Memory B cell (primary cell): ENCODE measurements around the gene TMSB10.
"Not testable (repeated sequence)": the region's sequence is repeated elsewhere in the genome, so short reads cannot be mapped to it uniquely, and the experiment has no call there.

Experiments
- ATAC-seq: fragments of 150-1000 bp; cut with Tn5 transposase; 2 replicates; pipeline ENCODE4 v1.10.0; 2021; ENCODE audit warnings: low read depth, mild to moderate bottlenecking, moderate library complexity
- DNase-seq, 2 donors: peaks; one replicate each; pipeline ENCODE4 v3.0.0; 2022; ENCODE audit warnings: low spot score in 2 of 2
- H3K27ac Mint-ChIP-seq: one replicate; pipeline ENCODE4 v1.8.0; 2022; ENCODE audit warnings: mild to moderate bottlenecking, moderate library complexity, mixed read lengths
- H3K27me3 Mint-ChIP-seq: one replicate; pipeline ENCODE4 v1.8.0; 2022; ENCODE audit warnings: mixed read lengths
- H3K36me3 Mint-ChIP-seq: one replicate; pipeline ENCODE4 v1.8.0; 2022; ENCODE audit warnings: mild to moderate bottlenecking, mixed read lengths
- H3K4me1 Mint-ChIP-seq: one replicate; pipeline ENCODE4 v1.8.0; 2022; ENCODE audit warnings: mixed read lengths
- H3K4me3 Mint-ChIP-seq: one replicate; pipeline ENCODE4 v1.8.0; 2022; ENCODE audit warnings: mild to moderate bottlenecking, moderate library complexity, mixed read lengths
- H3K9me3 Mint-ChIP-seq: one replicate; pipeline ENCODE4 v1.8.0; 2022; ENCODE audit warnings: mixed read lengths

TMSB10 gene

DNA sequence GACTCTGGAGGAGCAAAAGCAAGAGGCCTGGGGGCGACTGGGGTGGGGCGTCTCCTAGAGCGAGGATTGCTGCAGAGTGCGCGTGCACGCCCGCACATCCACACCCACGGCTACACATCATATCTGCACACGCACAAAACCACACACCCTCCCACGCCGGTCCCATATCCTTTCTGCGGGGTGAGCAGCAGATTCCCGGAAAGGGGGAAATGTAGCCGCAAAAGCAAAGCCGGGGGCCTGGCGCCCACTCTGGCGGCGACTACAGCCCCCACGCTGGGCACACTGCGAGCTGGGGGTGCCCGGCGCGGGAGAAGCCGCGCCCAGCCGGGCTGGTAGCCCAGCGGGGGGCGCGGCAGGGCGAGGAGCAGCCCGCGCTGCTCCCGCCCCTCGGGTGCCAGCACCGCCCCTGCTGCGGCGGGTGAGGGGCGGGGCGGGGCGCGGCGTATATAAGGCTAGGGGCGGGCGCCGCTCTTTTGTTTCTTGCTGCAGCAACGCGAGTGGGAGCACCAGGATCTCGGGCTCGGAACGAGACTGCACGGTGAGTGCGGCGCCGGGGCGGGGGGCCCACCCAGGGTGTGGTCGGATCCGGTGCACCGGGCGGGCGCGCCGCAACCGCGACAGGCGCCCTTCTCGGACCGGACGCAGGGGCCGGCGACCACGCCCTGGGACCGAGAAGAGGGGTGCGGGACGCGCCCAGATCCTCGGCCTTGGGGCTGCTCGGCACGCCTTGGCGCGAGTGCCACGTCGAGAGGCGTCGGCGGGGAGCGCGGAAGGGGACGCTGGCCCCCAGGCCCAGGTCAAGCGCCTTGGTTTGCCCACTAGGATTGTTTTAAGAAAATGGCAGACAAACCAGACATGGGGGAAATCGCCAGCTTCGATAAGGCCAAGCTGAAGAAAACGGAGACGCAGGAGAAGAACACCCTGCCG is at the start of gene TMSB10:
Gene TMSB10, plus strand, starts transcription at position 476 of the 927 bp plus-strand sequence.
- H3K36me3 Mint-ChIP-seq = peaks cover 25% of the 10 kb centered on the region
- no peaks in the 10 kb centered on the region for H3K27me3 Mint-ChIP-seq
- peak; percentile 80 for ATAC-seq
- peak; percentile 92 for DNase-seq
- peaks cover 11% of the 10 kb centered on the region for H3K9me3 Mint-ChIP-seq
- peak within 1 kb of the TSS; percentile 93 for H3K27ac Mint-ChIP-seq
- H3K4me3 Mint-ChIP-seq = peak within 1 kb of the TSS; percentile 90
- peaks cover 35% of the 10 kb centered on the region for H3K4me1 Mint-ChIP-seq

DNA sequence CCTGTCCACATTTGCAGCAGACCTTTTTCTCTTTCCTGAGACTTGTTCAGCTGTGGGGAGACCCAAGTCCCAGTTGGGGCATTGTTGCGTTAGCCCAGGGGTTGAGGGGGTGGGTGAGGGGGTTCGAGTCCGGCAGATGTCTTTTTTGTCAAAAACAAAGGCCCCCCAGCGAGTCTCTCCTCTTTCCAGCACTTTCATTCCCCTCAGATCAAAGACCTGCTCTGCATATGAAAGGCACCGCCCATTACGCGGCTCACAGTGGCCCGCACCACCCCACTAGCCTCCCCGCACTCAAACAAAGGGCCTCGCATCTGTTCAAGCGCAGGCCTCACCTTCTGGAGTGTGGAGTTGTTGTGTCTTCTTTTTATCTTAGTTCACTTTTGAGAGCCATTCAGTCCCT is 49.7 kb upstream of the TMSB10 start:
- Mint-ChIP-seq H3K27me3 (peaks cover 3% of the 10 kb centered on the region), H3K9me3 (peaks cover 5% of the 10 kb centered on the region), H3K4me3 (no peak overlapping the region), H3K36me3 (peaks cover 13% of the 10 kb centered on the region), H3K27ac (no peak overlapping the region), H3K4me1 (peaks cover 15% of the 10 kb centered on the region)
- DNase-seq = no peak
- no peak for ATAC-seq

DNA sequence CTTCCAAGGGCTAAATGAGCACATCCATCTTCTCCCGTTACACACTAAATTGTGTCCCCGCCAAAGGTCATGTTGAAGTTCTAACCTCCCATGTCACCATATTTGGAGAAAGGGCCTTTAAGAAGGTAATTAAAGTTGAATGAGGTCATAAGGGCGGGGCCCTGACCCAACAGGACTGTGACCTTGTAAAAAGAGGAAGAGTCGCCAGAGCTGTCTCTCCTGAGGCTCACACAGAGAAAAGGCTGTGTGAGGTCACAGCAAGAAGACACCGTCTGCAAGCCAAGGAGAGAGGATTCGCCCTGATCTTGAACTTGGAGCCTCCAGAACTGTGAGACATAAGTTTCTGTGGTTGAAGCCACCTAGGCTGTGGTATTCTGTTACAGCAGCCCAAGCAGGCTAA is 48.7 kb upstream of the TMSB10 start:
- peaks cover 5% of the 10 kb centered on the region for H3K9me3 Mint-ChIP-seq
- no peak overlapping the region for H3K4me3 Mint-ChIP-seq
- peaks cover 3% of the 10 kb centered on the region for H3K27me3 Mint-ChIP-seq
- peak; percentile 99 for ATAC-seq
- peaks cover 13% of the 10 kb centered on the region for H3K36me3 Mint-ChIP-seq
- H3K27ac Mint-ChIP-seq = peak overlapping the region; percentile 64
- DNase-seq = no peak
- H3K4me1 Mint-ChIP-seq = peaks cover 15% of the 10 kb centered on the region

DNA sequence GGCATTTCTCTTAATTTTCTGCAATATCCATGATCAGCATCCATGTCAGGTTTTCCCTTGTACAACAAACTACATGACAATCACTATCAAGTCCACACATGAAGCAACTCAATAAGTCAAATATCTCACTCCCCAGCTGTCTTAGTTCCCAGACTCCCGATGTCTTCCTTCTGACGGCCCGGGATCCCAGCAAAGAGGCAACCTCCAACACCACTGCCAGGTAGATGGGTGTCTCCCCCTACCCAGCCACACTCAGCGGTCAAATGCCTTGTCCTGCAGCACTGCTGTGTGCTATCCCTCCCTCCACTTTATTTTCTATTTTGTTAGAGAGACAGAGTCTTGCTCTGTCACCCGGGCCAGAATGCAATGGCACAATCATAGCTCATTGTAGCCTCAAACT is 47.9 kb upstream of the TMSB10 start:
- peaks cover 8% of the 10 kb centered on the region for H3K36me3 Mint-ChIP-seq
- no peak for DNase-seq
- peaks cover 15% of the 10 kb centered on the region for H3K4me1 Mint-ChIP-seq
- H3K27me3 Mint-ChIP-seq = peaks cover 1% of the 10 kb centered on the region
- H3K9me3 Mint-ChIP-seq = peaks cover 5% of the 10 kb centered on the region
- no peak for ATAC-seq
- no peak overlapping the region for H3K27ac Mint-ChIP-seq
- no peak overlapping the region for H3K4me3 Mint-ChIP-seq

DNA sequence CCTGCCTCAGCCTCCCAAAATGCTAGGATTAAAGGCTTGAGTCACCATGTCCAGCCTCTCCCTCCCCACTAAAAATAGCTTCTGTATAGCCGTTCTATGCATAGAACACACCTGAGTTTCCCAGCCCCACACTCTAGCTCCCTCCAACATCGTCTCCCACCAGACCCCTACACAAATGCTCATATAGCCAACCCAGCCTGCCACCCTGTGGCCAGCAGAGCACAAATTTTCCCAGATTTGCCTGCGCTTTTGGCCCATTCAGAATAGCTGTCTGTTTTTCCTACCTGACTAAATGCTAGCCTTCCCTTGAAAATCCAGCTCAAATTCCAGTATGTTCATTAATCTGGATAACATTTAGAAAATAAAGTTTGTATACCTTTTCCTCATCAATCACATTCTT is 47.3 kb upstream of the TMSB10 start:
- peaks cover 3% of the 10 kb centered on the region for H3K9me3 Mint-ChIP-seq
- DNase-seq (no peak), ATAC-seq (no peak)
- peaks cover 1% of the 10 kb centered on the region for H3K27me3 Mint-ChIP-seq
- H3K4me1 Mint-ChIP-seq = peaks cover 15% of the 10 kb centered on the region
- no peak overlapping the region for H3K27ac Mint-ChIP-seq
- no peak overlapping the region for H3K4me3 Mint-ChIP-seq
- H3K36me3 Mint-ChIP-seq = peaks cover 5% of the 10 kb centered on the region

DNA sequence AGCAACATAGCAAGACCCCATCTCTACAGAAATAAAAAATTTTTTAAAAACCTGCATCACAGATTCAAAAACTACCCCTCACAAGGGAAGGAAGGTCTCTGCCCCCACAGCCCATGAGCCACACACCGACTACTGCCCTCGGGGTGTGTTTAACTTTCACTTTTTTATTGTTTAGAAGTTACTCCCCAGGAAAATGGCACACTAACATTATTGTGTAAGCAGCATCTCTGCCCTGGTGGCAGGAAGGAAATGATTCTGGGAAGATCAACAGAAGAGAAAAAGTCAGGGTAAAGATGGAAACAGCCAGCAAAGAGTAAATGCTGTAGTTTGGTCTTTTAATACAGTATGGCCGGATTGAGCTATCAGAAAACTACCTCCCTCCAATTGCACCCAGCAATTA is 46.5 kb upstream of the TMSB10 start:
- ATAC-seq (no peak), DNase-seq (no peak)
- Mint-ChIP-seq H3K27ac (no peak overlapping the region), H3K36me3 (peaks cover 2% of the 10 kb centered on the region), H3K27me3 (peaks cover 1% of the 10 kb centered on the region), H3K4me3 (no peak overlapping the region), H3K9me3 (peaks cover 2% of the 10 kb centered on the region), H3K4me1 (peaks cover 12% of the 10 kb centered on the region)

DNA sequence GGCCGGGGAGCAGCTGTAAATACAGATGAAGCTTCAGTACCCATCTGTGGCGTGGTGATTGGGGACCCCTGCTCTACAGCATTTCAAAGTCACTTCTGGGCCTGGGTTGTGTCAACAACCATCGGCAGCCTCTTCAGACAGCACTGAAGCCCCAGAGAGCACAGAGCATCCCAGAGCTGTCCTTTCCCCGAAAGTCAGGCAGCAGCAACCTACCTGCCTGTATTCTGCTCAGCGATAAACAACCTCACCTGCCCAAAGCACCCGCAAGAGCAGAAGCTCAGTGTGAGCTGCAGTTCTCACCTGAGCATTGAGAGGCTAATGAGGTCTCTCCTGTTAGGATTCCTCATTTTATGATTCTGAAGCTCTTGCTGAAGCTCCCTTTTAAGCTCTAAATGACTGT is 43.9 kb upstream of the TMSB10 start:
- no peak overlapping the region for H3K27ac Mint-ChIP-seq
- ATAC-seq = no peak
- H3K36me3 Mint-ChIP-seq = peaks cover 2% of the 10 kb centered on the region
- H3K4me3 Mint-ChIP-seq = no peak overlapping the region
- H3K9me3 Mint-ChIP-seq = peaks cover 2% of the 10 kb centered on the region
- no peak for DNase-seq
- H3K4me1 Mint-ChIP-seq = peaks cover 12% of the 10 kb centered on the region
- peaks cover 1% of the 10 kb centered on the region for H3K27me3 Mint-ChIP-seq

DNA sequence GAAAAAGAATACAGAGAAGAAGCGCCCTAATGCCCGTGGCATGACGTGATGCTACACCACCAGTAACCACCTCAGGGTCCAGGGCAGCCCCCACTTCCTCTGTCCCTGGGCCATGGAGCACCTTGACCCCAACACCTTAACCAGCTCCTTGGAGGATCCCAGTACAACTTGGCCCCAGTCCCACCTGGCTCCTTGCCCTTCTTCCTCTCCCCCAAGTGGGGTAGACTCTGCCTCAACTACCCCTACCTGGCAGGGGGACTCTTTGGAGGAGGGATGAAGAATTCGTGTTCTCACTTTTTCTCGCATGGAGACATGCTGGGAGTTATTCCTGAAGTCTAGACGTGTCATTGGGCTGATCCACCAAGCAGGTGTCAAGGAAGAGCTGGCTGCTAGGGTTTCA is 43.5 kb upstream of the TMSB10 start:
- no peak overlapping the region for H3K4me3 Mint-ChIP-seq
- no peak for ATAC-seq
- peaks cover 7% of the 10 kb centered on the region for H3K4me1 Mint-ChIP-seq
- H3K36me3 Mint-ChIP-seq = no peaks in the 10 kb centered on the region
- no peak overlapping the region for H3K27ac Mint-ChIP-seq
- peaks cover 1% of the 10 kb centered on the region for H3K27me3 Mint-ChIP-seq
- H3K9me3 Mint-ChIP-seq = no peaks in the 10 kb centered on the region
- DNase-seq = no peak

DNA sequence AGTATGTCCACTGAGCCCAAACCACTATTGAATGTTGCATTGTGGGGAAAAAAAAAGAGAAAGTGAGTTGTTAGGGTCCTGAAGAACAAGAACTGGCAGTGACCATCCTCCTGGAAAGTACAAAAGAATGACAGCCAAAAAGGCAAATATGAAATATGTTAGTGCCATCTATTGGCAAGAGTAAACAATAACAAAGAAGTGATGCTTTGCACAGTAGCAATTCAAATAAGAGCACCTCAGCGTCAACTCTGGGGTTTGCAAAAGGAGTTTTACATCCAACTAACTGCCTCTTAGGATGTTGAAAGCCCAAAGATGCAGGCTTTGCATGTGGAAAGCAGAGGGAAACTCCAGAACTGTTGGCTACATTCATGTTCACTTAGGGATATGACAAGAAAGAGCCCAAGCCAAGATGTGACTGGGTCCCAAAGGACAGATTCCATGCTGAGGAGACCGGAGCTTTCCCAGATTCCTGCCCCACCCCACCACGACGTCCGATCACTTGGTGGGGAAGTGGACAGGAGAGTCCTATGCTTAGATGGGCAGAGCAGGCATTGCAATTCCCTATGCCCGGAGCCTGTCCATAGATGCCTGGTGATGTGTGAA is 40.2 kb upstream of the TMSB10 start:
- ATAC-seq (peak; percentile 34), DNase-seq (no peak)
- Mint-ChIP-seq H3K4me1 (peaks cover 3% of the 10 kb centered on the region), H3K9me3 (no peaks in the 10 kb centered on the region), H3K27ac (no peak overlapping the region), H3K36me3 (no peaks in the 10 kb centered on the region), H3K27me3 (peaks cover 1% of the 10 kb centered on the region), H3K4me3 (no peak overlapping the region)

DNA sequence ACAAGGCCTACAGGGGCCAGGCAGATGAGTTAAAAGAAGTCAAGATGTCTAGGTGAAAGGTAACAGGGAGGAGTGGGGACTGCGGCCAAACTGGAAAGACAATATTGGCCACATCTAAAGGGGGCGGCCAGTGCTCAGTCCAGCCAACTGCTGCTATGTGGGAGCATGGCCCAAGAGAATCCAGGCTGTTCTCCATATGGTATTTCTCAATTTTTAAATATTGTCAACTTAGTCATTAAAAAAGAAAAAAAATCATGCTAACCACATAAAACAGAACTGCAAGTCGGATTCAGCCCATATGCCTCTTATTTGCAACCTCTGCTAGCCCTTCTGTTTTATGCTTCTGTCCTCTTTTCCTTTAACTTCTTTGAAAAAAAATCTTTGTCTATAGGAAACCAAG is 39.3 kb upstream of the TMSB10 start:
- no peaks in the 10 kb centered on the region for H3K9me3 Mint-ChIP-seq
- ATAC-seq = no peak
- peaks cover 7% of the 10 kb centered on the region for H3K4me1 Mint-ChIP-seq
- no peaks in the 10 kb centered on the region for H3K27me3 Mint-ChIP-seq
- DNase-seq = no peak
- no peaks in the 10 kb centered on the region for H3K36me3 Mint-ChIP-seq
- no peak overlapping the region for H3K27ac Mint-ChIP-seq
- no peak overlapping the region for H3K4me3 Mint-ChIP-seq

DNA sequence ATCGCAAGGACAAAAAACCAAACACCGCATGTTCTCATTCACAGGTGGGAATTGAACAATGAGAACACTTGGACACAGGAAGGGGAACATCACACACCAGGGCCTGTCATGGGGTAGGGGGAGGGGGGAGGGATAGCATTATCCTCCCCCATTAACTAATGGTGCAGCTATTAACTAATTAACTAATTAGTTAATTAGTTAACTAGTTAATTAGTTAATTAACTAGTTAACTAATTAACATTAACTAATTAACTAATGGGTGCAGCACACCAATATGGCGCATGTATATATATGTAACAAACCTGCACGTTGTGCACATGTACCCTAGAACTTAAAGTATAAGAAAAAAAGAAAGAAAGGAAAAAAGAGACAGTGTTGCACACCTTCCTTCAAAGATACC is 37.1 kb upstream of the TMSB10 start:
- not testable (repeated sequence) for H3K9me3 Mint-ChIP-seq, H3K4me1 Mint-ChIP-seq, ATAC-seq, H3K27me3 Mint-ChIP-seq, DNase-seq, H3K27ac Mint-ChIP-seq, H3K4me3 Mint-ChIP-seq, H3K36me3 Mint-ChIP-seq

DNA sequence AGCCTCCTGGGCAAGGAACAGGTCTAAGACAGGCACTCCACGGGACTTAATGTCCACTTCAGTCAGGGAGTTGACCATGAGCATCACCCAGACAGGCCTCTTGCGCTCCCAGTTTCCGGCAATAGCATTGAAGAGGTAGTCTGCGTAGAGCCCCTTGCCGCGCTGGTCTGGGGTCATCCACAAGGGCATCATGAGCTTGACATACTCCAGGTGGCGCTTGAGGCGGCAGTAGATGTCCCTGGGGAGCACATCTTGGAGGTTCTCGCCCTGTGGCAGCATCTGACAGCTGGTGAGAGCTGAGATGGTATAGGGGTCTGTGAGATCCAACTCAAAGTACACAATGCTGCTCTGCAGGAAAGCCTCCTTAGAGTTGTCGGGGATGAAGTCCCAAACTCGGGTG is 35.1 kb upstream of the TMSB10 start:
- no peaks in the 10 kb centered on the region for H3K27me3 Mint-ChIP-seq
- no peak overlapping the region for H3K4me3 Mint-ChIP-seq
- H3K36me3 Mint-ChIP-seq = no peaks in the 10 kb centered on the region
- H3K27ac Mint-ChIP-seq = peak overlapping the region; percentile 22
- peaks cover 7% of the 10 kb centered on the region for H3K4me1 Mint-ChIP-seq
- H3K9me3 Mint-ChIP-seq = no peaks in the 10 kb centered on the region
- ATAC-seq (peak; percentile 80), DNase-seq (peak in 1 of 2 donors; percentile 20)

DNA sequence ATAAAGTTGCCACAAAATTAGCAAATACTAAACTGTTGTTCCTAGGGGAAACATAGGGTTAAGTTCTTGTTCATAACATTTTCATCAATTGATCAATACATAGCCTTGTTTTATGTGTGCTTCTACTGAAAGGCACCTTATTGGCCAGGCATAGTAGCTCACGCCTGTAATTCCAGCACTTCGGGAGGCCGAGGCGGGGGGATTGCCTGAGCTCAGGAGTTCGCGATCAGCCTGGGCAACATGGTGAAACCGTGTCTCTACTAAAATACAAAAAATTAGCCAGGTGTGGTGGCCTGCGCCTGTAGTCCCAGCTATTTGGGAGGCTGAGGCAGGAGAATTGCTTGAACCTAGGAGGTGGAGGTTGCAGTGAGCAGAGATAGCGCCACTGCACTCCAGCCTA is 32.8 kb upstream of the TMSB10 start:
- not testable (repeated sequence) for H3K27ac Mint-ChIP-seq, ATAC-seq, H3K4me1 Mint-ChIP-seq, H3K4me3 Mint-ChIP-seq, H3K36me3 Mint-ChIP-seq, DNase-seq, H3K9me3 Mint-ChIP-seq, H3K27me3 Mint-ChIP-seq

DNA sequence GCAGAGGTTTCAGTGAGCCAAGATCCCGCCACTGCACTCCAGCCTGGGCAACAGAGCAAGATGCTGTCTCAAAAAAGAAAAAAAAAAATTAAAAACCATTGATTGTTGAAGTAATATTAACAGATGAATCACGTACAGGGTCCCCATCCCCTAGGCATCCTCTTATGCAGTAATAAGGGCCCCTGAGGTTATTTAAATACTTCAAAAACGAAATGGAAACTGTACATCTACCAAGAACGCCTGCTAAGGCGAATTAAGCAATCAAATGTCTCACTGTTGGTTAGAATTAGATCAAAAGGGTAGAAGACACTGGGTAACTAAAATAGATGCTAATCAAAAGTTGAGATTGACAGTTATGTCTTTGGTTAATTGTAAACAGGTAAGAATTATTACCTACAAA is 32.1 kb upstream of the TMSB10 start:
- no peaks in the 10 kb centered on the region for H3K27me3 Mint-ChIP-seq
- no peak overlapping the region for H3K27ac Mint-ChIP-seq
- H3K4me3 Mint-ChIP-seq = no peak overlapping the region
- H3K4me1 Mint-ChIP-seq = peaks cover 9% of the 10 kb centered on the region
- no peaks in the 10 kb centered on the region for H3K36me3 Mint-ChIP-seq
- no peaks in the 10 kb centered on the region for H3K9me3 Mint-ChIP-seq
- no peak for ATAC-seq
- DNase-seq = no peak
